IMR-90 (cell line): ENCODE data around the gene ELOVL1. TPM values are rescaled to one million over a fixed set of nuclear protein-coding genes. Genes with fewer than 3 reads are reported as not detected.

ENCODE experiments used
- ATAC-seq: fragments of 200-7000 bp; cut with Tn5 transposase; 2 replicates; pipeline ENCODE4 v1.9.1; 2020; ENCODE audit warnings: low read depth, mild to moderate bottlenecking, moderate library complexity
- BruUV-seq: library from RNA; stranded (reverse); fragments of 400-500 nt; replicated peaks from 2 replicates; lab custom pipeline; 2021; lab: Mats Ljungman, UMichigan
- CTCF ChIA-PET: fragments of 300-600 bp; formaldehyde crosslinking; extraction: SDS; loops from one replicate; lab custom pipeline; 2021; ENCODE audit warnings: antibody characterized with exemption; lab: Yijun Ruan, JAX
- POLR2A ChIA-PET: fragments of 300-600 bp; sonication (Branson Sonifier 250); formaldehyde crosslinking; loops from one replicate; lab custom pipeline; 2022; ENCODE audit warnings: antibody characterized with exemption; ENCODE audit not compliant: unreplicated experiment; lab: Charles Lee
- DNase-seq: peaks from one replicate; pipeline ENCODE4 v3.0.0; 2013
- H2AFZ ChIP-seq: replicated peaks from 2 replicates; pipeline ENCODE3; 2013; ENCODE audit warnings: low read length, mild to moderate bottlenecking; ENCODE audit not compliant: poor library complexity
- H2AK5ac ChIP-seq: 2 replicates; pipeline ENCODE4 v1.6.1; 2013; ENCODE audit warnings: low read depth, low read length, inconsistent platforms
- H2AK9ac ChIP-seq: replicated peaks from 2 replicates; pipeline ENCODE3; 2013; ENCODE audit warnings: mild to moderate bottlenecking, low read depth, low read length, moderate library complexity; ENCODE audit not compliant: poor library complexity
- H2BK120ac ChIP-seq: 2 replicates; pipeline ENCODE4 v1.6.1; 2013; ENCODE audit warnings: low read depth, low read length, inconsistent platforms
- H2BK15ac ChIP-seq: 3 replicates; pipeline ENCODE4 v1.6.1; 2013; ENCODE audit warnings: low read depth, low read length, inconsistent platforms
- H2BK20ac ChIP-seq: 2 replicates; pipeline ENCODE4 v1.6.1; 2013; ENCODE audit warnings: low read depth, mild to moderate bottlenecking, inconsistent platforms, low read length, moderate library complexity
- H2BK5ac ChIP-seq: 2 replicates; pipeline ENCODE4 v1.6.1; 2013; ENCODE audit warnings: mild to moderate bottlenecking, low read depth, low read length, inconsistent platforms; ENCODE audit not compliant: poor library complexity, severe bottlenecking
- H3K14ac ChIP-seq: replicated peaks from 2 replicates; pipeline ENCODE4 v1.6.1; 2013; ENCODE audit warnings: low read depth, low read length, inconsistent platforms
- H3K18ac ChIP-seq: 2 replicates; pipeline ENCODE4 v1.6.1; 2013; ENCODE audit warnings: low read depth, low read length, control low read depth
- H3K23ac ChIP-seq: 2 replicates; pipeline ENCODE4 v1.6.1; 2013; ENCODE audit warnings: low read depth, low read length, inconsistent platforms
- H3K27ac ChIP-seq: 2 replicates; pipeline ENCODE4 v1.5.1; 2013; ENCODE audit warnings: mild to moderate bottlenecking, control low read depth, low read length; ENCODE audit not compliant: insufficient read depth
- H3K27me3 ChIP-seq: 2 replicates; pipeline ENCODE4 v1.6.1; 2013; ENCODE audit warnings: low read length; ENCODE audit not compliant: control insufficient read depth, insufficient read depth
- H3K36me3 ChIP-seq: 2 replicates; pipeline ENCODE4 v1.6.1; 2013; ENCODE audit warnings: low read length, mixed read lengths; ENCODE audit not compliant: control insufficient read depth, insufficient read depth
- H3K4ac ChIP-seq: 2 replicates; pipeline ENCODE4 v1.6.1; 2013; ENCODE audit warnings: low read depth, low read length, inconsistent platforms
- H3K4me1 ChIP-seq: 2 replicates; pipeline ENCODE4 v1.6.1; 2013; ENCODE audit warnings: low read length, mixed read lengths; ENCODE audit not compliant: control insufficient read depth, insufficient read depth
- H3K4me2 ChIP-seq: 2 replicates; pipeline ENCODE4 v1.6.1; 2013; ENCODE audit warnings: low read depth, mild to moderate bottlenecking, control low read depth, low read length, moderate library complexity
- H3K4me3 ChIP-seq: 2 replicates; pipeline ENCODE4 v1.5.1; 2013; ENCODE audit warnings: low read depth, mild to moderate bottlenecking, control low read depth, low read length, moderate library complexity; ENCODE audit not compliant: insufficient read depth
- H3K56ac ChIP-seq: 2 replicates; pipeline ENCODE4 v1.6.1; 2013; ENCODE audit warnings: low read length, inconsistent platforms; ENCODE audit not compliant: insufficient read depth; ENCODE audit errors: extremely low read depth
- H3K79me1 ChIP-seq, 2 experiments: 2 replicates each; pipeline ENCODE4 v1.6.1; 2013; ENCODE audit warnings: low read length in 2 of 2, inconsistent platforms in 1 of 2, low read depth in 1 of 2
- H3K9ac ChIP-seq: 2 replicates; pipeline ENCODE4 v1.6.1; 2013; ENCODE audit warnings: low read depth, low read length, control low read depth
- H3K9me1 ChIP-seq: 2 replicates; pipeline ENCODE4 v1.6.1; 2013; ENCODE audit warnings: low read length, inconsistent platforms; ENCODE audit not compliant: insufficient read depth
- H3K9me3 ChIP-seq: 2 replicates; pipeline ENCODE4 v1.6.1; 2013; ENCODE audit warnings: low read length; ENCODE audit not compliant: control insufficient read depth, insufficient read depth
- H4K20me1 ChIP-seq: 2 replicates; pipeline ENCODE4 v1.6.1; 2013; ENCODE audit warnings: low read length, inconsistent platforms; ENCODE audit not compliant: insufficient read depth
- H4K5ac ChIP-seq: 2 replicates; pipeline ENCODE4 v1.6.1; 2013; ENCODE audit warnings: mild to moderate bottlenecking, low read depth, low read length, control low read depth
- H4K8ac ChIP-seq, 2 experiments: 2 replicates each; pipeline ENCODE4 v1.6.1; 2013; ENCODE audit warnings: low read depth in 2 of 2, low read length in 2 of 2, control low read depth in 1 of 2, inconsistent platforms in 1 of 2
- H4K91ac ChIP-seq: 2 replicates; pipeline ENCODE4 v1.6.1; 2013; ENCODE audit warnings: low read depth, low read length, inconsistent platforms; ENCODE audit not compliant: insufficient read depth
- BHLHE40 ChIP-seq: fragments of 150-350 bp; IDR thresholded peaks from 2 replicates; pipeline ENCODE4 v1.6.1; 2016; ENCODE audit warnings: mild to moderate bottlenecking, low read depth, low read length
- CEBPB ChIP-seq: IDR thresholded peaks from 2 replicates; pipeline ENCODE4 v1.6.1; 2012; ENCODE audit warnings: low read depth, low read length, improper control_type of control experiment
- CTCF ChIP-seq: conservative IDR thresholded peaks from 2 replicates; pipeline ENCODE4 v1.5.1; 2012; ENCODE audit warnings: mild to moderate bottlenecking, low read depth, low read length, improper control_type of control experiment
- RAD21 ChIP-seq: IDR thresholded peaks from 2 replicates; pipeline ENCODE4 v1.6.1; 2012; ENCODE audit warnings: low read length, improper control_type of control experiment
- SMC3 ChIP-seq: fragments of 150-350 bp; IDR thresholded peaks from 2 replicates; pipeline ENCODE4 v1.6.1; 2016; ENCODE audit warnings: low read depth, mild to moderate bottlenecking, antibody characterized with exemption, low read length, moderate library complexity
- WGBS, 2 experiments: methylation state at CpG; one replicate each; pipeline versions ENCODE4 v1.1.5 to v1.1.7; 2013; ENCODE audit warnings: missing lambda C conversion rate in 2 of 2; ENCODE audit not compliant: insufficient read length in 1 of 2; ENCODE audit errors: extremely low coverage in 2 of 2; 5-methylcytosine and 5-hydroxymethylcytosine counted together
- dilution Hi-C: fragments of 300-500 bp; cut with HindIII; formaldehyde crosslinking; loops from one replicate; pipeline ENCODE4 v1.14.3; 2018; ENCODE audit warnings: low sequenced_read_pairs; ENCODE audit not compliant: unreplicated experiment
- in situ Hi-C: fragments of 300-500 bp; cut with MboI; formaldehyde crosslinking; loops from 3 replicates; pipeline ENCODE4 v1.14.3; 2019; ENCODE audit warnings: low sequenced_read_pairs, inconsistent platforms, mixed read lengths
- intact Hi-C: fragments of 100-400 bp; cut with micrococcal nuclease; formaldehyde crosslinking; loops from 2 replicates; pipeline ENCODE4 v1.10.0; 2022
- polyA plus RNA-seq, 3 experiments: library from polyadenylated mRNA; depleted of rRNA; stranded (reverse); fragments of >200 nt; gene quantifications; 2 replicates each; pipeline ENCODE4 v1.2.3, GENCODE V29; 2012; ENCODE audit warnings: low replicate concordance in 1 of 3
- total RNA-seq: library from RNA; depleted of rRNA; stranded (reverse); fragments of >200 nt; gene quantifications from 2 replicates; pipeline ENCODE4 v1.2.3, GENCODE V29; 2012
- TF ChIP-seq, protein P1 (sequence below): fragments of 150-350 bp; IDR thresholded peaks from 2 replicates; pipeline ENCODE4 v1.6.1; 2016; ENCODE audit warnings: low read depth, mild to moderate bottlenecking, low read length, moderate library complexity, borderline replicate concordance

The ELOVL1 gene
- total and polyA plus RNA-seq, 2 of the 4 experiments (the other 2 are of a cell fraction): 88.9 to 211 TPM

DNA sequence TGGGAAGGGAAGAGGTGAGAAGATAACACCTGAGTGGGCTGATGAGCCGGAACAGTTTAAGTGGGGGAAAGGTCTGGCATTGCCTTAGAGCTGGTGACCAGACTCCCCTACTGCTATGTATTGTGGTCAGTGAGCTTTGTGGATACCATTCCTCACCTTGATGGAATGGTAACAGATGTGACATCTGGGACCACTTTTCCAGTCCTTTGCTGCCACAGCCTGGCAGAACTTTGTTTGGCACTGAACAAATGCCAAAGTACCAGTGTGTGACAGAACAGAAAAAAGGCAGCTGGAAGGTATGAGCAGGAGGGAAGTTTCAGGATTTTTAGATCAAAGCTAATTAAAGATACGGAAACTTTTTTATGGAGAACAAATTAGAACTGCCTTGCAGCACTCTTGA is 15.6 kb upstream of the ELOVL1 start:
- peaks cover 6% of the 10 kb centered on the region for H3K4me1 ChIP-seq
- peaks cover 54% of the 10 kb centered on the region for H3K36me3 ChIP-seq
- H2AK9ac ChIP-seq: no peak overlapping the region
- dilution Hi-C loops (no loop called here), in situ Hi-C loops (no loop called here), intact Hi-C loops (no loop called here)
- no peak overlapping the region for H2BK15ac ChIP-seq
- no peak overlapping the region for H2AK5ac ChIP-seq
- no peak overlapping the region for H3K56ac ChIP-seq
- POLR2A ChIA-PET: no interaction called here
- H4K8ac ChIP-seq: no peak overlapping the region
- no peak overlapping the region for H3K14ac ChIP-seq
- no peaks in the 10 kb centered on the region for H3K9me3 ChIP-seq
- H3K18ac ChIP-seq: no peak overlapping the region
- CTCF ChIA-PET: no interaction called here
- H4K20me1 ChIP-seq: peaks cover 20% of the 10 kb centered on the region; the same call in 1 of the 2 replicates
- no peak overlapping the region for H2AFZ ChIP-seq
- no peak overlapping the region for H4K5ac ChIP-seq
- no peak overlapping the region for H3K4me2 ChIP-seq
- H3K79me1 ChIP-seq: peaks cover 18 to 64% of the 10 kb centered on the region in 2 experiments
- H2BK5ac ChIP-seq: no peak overlapping the region
- no TSS peak for BruUV-seq
- H4K91ac ChIP-seq: no peak overlapping the region
- no peak for ATAC-seq
- no peak overlapping the region for H3K4me3 ChIP-seq
- TF ChIP-seq CEBPB (no peak), RAD21 (peak; percentile 34), BHLHE40 (no peak), CTCF (peak; percentile 21; the same call in 1 of the 2 replicates), SMC3 (peak; percentile 30; the same call in 1 of the 2 replicates)
- TF ChIP-seq, protein P1, sequence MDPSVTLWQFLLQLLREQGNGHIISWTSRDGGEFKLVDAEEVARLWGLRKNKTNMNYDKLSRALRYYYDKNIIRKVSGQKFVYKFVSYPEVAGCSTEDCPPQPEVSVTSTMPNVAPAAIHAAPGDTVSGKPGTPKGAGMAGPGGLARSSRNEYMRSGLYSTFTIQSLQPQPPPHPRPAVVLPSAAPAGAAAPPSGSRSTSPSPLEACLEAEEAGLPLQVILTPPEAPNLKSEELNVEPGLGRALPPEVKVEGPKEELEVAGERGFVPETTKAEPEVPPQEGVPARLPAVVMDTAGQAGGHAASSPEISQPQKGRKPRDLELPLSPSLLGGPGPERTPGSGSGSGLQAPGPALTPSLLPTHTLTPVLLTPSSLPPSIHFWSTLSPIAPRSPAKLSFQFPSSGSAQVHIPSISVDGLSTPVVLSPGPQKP: no peak
- no CpG with 5 or more reads among the region's 2 CpGs for WGBS, 2 experiments
- no peak overlapping the region for H2BK120ac ChIP-seq
- H3K23ac ChIP-seq: no peak overlapping the region
- no peak for DNase-seq
- peaks cover 14% of the 10 kb centered on the region for H3K9me1 ChIP-seq
- H3K27me3 ChIP-seq: no peaks in the 10 kb centered on the region
- no peak overlapping the region for H3K27ac ChIP-seq
- H2BK20ac ChIP-seq: no peak overlapping the region
- no peak overlapping the region for H3K9ac ChIP-seq
- no peak overlapping the region for H3K4ac ChIP-seq
